A673 (cell line): ENCODE data around the gene CASP9.

ENCODE experiments used
- EZH2 ChIP-seq: fragments of 200-600 bp; sonication (generic); IDR thresholded peaks from 2 replicates; pipeline ENCODE4 v1.6.1; 2017; ENCODE audit warnings: borderline replicate concordance, low read depth, mild to moderate bottlenecking, mixed read lengths, antibody characterized with exemption, low read length; ENCODE audit not compliant: poor library complexity, severe bottlenecking
- TF ChIP-seq, protein P1 (sequence below): fragments of 300-800, 200-600 bp; sonication (generic); conservative IDR thresholded peaks from 2 replicates; pipeline ENCODE4 v1.5.1; 2017; ENCODE audit warnings: low read depth, mild to moderate bottlenecking, antibody characterized with exemption, low read length, moderate library complexity, mixed read lengths

DNA sequence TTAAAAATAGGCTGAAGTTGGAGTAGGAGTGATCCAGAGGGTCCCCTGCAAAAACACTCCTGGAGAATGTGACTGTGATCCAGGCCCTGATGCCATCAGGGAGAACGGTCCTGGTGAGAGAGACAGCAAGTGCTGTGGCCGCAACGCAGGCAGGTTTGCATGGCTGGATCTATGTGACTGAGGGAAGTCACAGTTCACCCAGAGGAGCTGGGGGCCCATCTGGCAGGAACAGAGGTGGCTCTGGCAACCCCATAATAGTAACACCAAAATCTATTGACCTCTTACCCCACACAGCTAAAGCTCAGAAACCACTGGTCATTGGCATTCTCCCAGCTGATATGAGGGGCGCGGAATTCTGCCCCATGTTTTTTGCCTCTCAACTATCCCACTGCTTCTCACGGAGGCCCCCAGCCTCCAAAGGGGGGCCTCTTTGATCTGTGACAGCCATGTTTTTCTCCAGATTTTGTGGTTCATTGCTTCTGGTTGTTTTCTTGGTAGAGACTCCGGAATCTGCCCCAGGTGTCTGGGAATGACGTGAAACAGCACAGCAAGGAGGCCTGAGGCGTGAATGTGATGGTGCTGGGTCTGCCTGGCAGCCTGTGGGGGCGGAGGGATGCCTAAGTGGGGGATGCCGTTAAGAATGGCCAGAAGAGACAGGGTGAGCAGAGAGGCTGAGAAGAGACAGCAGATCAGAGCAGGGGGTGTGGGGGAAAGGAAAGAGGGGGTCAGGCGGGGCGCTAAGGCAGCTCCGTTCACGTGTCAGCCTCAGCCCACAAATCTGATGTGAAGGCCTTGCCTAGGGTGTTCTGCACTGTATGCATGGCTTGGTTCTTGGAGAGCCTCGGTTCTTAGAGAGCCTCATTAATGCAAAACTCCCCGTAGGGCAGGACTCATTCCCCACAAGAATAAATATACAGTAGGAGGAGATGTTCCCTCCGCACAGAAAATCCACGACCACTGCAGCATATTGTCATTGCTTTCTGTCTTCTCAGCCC is 23.5 kb downstream of the CASP9 start:
- TF ChIP-seq, protein P1, sequence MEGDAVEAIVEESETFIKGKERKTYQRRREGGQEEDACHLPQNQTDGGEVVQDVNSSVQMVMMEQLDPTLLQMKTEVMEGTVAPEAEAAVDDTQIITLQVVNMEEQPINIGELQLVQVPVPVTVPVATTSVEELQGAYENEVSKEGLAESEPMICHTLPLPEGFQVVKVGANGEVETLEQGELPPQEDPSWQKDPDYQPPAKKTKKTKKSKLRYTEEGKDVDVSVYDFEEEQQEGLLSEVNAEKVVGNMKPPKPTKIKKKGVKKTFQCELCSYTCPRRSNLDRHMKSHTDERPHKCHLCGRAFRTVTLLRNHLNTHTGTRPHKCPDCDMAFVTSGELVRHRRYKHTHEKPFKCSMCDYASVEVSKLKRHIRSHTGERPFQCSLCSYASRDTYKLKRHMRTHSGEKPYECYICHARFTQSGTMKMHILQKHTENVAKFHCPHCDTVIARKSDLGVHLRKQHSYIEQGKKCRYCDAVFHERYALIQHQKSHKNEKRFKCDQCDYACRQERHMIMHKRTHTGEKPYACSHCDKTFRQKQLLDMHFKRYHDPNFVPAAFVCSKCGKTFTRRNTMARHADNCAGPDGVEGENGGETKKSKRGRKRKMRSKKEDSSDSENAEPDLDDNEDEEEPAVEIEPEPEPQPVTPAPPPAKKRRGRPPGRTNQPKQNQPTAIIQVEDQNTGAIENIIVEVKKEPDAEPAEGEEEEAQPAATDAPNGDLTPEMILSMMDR: no peak
- no peak for TF ChIP-seq EZH2
